ENCODE measurements around the gene SETD4.
"Not testable (repeated sequence)": the region's sequence is repeated elsewhere in the genome, so short reads cannot be mapped to it uniquely, and the experiment has no call there.

Gene SETD4

DNA sequence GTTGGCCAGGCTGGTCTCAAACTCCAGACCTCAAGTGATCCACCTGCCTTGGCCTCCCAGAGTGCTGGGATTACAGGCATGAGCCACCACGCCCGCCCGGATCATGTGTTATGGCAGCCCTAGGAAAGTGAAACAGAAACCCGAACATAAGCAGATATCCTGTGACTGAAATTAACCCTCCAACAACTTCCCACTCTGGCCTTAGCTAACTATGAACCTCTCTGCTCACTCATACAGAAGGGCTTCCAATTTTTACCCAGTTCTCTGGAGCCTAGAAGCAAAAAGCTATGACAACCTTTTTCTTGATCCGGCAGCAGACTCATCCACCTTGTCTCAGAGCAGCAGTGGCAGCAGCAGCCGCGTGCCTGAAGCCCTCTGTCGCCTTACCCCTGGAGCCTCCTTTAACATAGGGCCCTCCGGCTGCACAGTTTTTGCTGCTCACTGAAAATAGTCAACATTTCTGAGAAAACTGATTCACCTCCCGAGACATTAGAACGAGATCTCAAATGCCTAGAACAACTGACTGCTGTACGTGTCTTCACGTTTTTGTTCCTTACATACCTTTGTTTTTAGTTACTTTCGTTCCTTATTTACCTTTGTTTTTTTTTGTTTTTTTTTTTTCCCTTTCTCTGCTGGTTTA lies 18.8 kb upstream of the SETD4 start:
- DNase-seq (ENCODE audit: low read depth in 2 of 2, low spot score in 1 of 2): no peak

DNA sequence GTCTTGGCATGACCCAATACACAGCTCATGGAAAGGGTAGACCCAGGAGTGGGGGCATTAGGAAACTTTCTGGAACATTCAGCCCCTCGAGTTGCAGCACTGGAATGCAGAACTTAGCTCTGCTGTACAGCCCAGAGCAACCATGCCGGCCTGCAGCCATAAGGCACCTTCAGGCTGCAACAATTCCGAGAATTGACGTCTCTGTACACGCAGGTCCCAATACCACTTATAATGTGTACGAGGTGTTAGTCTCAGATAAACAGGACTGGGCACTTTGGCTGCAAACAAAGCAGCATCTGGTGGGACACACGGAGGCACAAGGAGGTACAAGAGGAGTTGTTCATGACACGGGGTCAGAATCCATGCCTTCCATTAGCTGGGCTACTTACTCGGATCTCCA lies 17.4 kb upstream of the SETD4 start:
- no peak for DNase-seq (ENCODE audit: low read depth in 2 of 2, low spot score in 1 of 2)

DNA sequence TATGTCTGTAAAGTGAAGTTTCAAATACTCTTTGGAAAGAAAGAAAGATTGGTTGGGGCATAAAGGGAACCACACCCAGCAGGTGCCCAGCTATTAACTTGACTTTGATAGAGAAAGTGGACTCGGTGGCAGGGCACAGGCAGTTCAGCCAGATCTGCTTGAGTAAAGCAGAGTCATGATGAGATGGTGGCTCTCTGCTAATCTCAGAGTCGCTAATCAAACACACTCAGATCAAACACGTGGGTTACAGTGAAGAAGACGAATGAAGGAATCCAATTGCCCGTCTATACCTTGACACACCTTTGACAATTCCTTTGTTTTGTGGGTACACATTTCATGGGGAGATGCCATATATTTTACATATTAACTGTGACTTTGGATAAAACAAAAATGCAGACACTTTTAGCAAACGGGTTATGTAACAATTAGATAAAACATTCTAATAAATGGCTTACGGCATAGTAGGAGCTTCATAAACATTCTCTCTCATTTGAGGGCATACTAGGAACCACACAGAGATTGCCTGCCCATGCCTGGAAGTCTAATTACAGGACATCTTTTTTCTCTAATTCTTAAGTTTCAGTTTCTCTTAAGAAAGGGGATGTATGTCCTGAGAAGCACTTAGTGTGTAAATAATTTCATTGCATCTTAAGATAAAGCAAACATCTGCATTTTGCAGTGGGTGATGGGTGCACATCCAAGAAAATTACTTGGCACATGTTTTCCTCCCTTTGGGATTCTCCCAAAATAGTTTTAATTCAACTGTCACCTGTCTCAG lies 16.7 kb upstream of the SETD4 start:
- DNase-seq (ENCODE audit: low read depth in 2 of 2, low spot score in 1 of 2): no peak

DNA sequence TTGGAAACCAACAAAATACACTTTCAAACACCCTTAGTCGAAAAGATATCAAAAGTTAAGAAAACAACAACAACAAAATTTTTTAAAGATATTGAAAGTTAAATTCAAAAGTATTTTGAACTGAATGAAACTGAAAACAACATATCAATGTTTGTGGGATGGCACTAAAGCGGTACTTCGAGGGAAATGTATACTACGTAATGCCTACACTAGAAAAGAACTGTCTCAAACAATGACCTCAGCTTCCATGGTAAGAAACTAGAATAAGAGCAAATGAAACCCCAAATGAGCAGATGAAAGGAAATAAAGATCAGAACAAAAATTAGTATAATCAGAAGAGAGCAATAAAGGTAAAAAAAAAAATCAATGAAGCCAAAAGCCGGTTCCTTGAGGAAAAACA lies 15.6 kb upstream of the SETD4 start:
- no peak for DNase-seq (ENCODE audit: low read depth in 2 of 2, low spot score in 1 of 2)

DNA sequence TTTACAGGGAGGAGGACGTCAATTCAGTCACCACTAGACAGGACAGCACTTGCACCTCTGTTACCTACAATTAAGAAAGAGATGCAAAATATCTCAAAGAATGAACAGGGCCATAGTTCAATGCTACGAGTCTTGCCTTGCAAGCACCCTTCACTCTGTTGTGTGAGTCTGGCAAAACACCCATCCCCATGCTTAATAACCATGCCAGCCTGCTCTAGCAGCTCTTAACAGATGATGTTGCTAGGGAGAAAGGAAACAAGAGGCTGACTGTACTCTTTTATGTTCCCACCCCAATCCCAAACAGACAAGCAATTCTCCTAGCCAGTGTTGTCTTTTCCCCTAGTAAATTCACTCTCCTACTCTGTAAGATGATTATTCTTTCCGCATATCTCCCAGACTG lies 14.8 kb upstream of the SETD4 start:
- DNase-seq (ENCODE audit: low read depth in 2 of 2, low spot score in 1 of 2): no peak

DNA sequence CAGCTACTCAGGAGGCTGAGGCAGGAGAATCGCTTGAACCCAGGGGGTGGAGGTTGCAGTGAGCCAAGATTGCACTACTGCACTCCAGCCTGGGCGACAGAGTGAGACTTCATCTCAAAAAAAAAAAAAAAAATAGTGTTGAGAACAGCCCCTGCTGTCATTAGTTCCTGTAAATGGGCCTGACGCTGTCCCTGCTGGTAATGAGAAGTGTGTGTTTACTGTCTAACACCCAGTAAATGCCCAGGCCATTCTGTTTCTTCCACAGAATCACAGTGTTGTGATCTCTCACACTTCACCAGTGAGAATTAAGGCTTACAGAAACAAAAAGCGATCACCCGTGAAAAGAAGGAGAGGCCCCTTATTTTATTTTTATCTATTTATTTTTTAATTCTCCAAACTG lies 13.6 kb upstream of the SETD4 start:
- DNase-seq (ENCODE audit: low read depth in 2 of 2, low spot score in 1 of 2): not testable (repeated sequence)

DNA sequence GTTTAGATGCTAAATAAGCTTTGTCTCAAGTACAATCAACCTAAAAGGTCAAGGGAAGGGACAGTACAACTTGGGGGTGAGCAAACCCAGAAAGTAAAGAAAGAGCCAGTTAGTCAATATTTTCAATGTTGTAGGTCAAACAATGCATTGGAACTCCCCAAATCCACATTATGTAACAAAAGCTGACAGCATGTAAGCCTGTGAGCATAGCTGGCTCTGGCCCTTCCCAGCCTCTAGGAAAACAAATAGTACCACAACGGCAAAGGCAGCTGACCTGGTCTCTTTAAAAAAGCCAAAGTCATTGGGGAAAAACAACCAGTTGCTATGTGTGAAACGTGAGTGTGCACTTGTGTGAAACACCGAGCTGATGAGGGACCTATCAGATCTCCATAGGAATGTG lies 12.9 kb upstream of the SETD4 start:
- no peak for DNase-seq (ENCODE audit: low read depth in 2 of 2, low spot score in 1 of 2)

DNA sequence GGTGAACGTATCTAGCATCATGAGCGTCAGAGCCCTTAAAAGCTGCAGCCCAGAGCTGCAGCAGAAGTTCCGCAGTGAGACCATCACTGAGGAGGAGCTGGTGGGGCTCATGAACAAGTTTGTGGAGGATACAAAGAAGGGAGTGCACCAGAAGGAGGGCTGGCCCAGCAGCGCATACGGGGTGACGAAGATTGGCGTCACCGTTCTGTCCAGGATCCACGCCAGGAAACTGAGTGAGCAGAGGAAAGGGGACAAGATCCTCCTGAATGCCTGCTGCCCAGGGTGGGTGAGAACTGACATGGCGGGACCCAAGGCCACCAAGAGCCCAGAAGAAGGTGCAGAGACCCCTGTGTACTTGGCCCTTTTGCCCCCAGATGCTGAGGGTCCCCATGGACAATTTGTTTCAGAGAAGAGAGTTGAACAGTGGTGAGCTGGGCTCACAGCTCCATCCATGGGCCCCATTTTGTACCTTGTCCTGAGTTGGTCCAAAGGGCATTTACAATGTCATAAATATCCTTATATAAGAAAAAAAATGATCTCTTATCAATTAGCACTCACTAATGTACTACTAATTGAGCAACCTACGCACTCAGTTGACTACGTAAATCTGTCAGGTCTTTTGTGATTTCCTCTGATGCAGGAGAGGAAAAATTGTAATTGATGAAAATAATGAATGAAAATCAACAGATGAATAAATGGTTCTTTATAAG lies 12.3 kb upstream of the SETD4 start:
- no peak for DNase-seq (ENCODE audit: low read depth in 2 of 2, low spot score in 1 of 2)

DNA sequence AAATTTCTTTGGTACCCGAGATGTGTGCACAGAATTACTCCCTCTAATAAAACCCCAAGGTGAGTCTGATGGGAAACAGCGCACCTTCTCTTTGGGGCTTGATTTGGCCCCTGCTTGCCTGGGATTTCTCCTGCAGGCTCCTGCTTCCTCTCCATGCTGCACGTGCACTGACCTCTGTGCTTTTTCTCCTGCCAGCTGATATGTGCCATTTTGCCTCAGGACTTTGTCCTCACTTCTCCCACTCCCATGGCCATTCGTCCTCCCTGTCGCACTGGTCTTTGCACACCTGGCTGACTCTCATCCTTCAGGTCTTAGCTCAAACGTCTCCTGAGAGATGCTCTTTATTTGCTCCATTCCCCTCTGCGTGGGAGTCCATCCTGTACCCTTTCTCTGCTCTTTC lies 10.7 kb upstream of the SETD4 start:
- DNase-seq (ENCODE audit: low read depth in 2 of 2, low spot score in 1 of 2): no peak

DNA sequence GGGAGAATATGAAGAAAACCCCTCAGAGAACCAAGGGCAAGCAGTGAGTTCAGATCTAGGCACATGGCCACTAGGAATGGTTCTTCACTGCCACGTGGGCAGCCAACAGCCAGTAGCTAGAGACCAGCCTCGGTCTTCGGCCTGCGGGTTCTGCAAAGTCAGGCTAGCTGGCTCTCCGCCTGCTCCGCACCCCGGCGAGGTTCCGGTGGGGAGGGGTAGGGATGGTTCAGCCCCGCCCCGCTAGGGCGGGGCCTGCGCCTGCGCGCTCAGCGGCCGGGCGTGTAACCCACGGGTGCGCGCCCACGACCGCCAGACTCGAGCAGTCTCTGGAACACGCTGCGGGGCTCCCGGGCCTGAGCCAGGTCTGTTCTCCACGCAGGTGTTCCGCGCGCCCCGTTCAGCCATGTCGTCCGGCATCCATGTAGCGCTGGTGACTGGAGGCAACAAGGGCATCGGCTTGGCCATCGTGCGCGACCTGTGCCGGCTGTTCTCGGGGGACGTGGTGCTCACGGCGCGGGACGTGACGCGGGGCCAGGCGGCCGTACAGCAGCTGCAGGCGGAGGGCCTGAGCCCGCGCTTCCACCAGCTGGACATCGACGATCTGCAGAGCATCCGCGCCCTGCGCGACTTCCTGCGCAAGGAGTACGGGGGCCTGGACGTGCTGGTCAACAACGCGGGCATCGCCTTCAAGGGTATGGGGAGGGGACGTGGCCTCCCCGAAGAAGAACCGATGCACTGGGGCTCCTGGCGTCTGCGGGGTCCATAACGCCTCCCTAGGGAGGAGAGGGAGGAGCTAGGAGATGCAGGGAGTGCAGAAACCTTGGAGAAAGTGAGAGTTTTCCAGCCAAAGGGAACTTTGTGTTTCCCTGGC lies 9.6 kb upstream of the SETD4 start, which contains the start of gene CBR1:
CBR1 (plus strand) TSS at position 312 of the 871 bp plus-strand sequence; CDS start at position 404, 92 bp downstream.
- DNase-seq (ENCODE audit: low read depth in 2 of 2, low spot score in 1 of 2): peak; percentile 52 to 77

DNA sequence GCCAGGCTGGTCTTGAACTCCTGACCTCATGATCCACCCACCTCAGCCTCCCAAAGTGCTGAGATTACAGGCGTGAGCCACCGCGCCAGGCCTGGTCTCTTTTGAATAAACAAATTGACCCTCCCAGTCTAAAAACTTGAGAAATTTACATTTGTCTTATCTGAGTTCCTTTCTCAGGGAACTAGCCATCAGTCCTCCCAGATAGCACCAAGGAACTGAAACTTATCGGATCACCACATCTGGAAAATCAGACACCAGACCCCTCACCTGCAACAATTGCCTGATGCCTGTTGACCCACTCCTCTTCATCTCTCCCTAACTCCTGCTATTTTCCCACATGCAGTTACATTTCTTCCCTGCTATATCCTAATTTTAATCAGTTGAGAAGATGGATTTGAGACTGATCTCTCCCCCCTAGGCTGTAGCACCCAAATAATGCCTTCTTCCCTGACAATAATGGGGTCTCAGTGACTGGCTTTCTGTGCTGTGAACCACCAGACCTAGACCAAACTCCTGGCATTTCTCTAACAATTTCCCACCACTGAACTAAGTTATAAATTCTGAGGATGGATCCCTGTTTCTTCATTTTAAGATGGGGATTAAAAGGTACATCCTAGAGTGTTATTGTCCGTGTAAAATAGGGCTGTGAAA lies 8.5 kb upstream of the SETD4 start:
- no peak for DNase-seq (ENCODE audit: low read depth in 2 of 2, low spot score in 1 of 2)

DNA sequence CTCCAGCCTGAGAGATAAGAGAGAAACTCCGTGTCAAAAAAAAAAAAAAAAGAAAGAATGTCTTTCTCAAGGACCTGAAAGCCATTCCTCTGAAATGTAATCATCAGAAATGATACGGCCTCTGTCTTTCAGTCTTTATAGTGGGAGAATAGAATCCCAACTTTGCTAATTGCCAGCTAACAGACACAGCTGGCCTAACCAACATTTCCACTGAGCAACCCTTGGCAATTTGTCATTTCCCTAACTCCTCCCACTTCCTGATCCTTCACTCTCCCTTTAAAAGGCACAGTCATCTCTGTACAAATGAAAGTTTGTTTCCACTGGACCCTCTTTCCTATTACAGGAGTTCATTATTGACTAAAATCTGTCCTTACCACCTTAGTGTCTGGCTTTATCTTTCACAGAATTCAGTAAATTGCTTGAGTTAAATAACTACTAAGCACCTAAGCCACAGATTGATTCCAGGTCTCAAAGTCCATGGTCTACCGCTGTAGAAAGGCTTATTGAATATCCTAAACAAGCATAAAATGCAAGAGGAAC lies 5.2 kb upstream of the SETD4 start:
- DNase-seq (ENCODE audit: low read depth in 2 of 2, low spot score in 1 of 2): no peak

DNA sequence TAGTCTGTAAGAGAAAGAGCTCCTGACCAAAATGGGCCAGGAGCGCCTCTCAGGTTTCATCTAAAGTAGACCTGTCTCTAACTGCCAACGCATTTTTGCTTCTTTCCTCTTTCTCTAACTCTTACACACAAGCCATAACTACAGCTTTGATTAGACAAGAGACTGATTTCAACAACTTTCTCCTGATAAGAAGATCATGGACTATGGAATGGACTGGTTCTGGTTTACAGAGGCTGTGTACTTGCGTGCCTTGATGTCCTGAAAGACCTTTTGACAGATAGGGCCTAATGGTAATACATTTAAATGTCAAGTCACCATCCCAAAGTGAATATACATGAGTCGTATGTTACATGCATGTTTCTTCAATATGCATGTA lies 3.7 kb upstream of the SETD4 start:
- no peak for DNase-seq (ENCODE audit: low read depth in 2 of 2, low spot score in 1 of 2)

DNA sequence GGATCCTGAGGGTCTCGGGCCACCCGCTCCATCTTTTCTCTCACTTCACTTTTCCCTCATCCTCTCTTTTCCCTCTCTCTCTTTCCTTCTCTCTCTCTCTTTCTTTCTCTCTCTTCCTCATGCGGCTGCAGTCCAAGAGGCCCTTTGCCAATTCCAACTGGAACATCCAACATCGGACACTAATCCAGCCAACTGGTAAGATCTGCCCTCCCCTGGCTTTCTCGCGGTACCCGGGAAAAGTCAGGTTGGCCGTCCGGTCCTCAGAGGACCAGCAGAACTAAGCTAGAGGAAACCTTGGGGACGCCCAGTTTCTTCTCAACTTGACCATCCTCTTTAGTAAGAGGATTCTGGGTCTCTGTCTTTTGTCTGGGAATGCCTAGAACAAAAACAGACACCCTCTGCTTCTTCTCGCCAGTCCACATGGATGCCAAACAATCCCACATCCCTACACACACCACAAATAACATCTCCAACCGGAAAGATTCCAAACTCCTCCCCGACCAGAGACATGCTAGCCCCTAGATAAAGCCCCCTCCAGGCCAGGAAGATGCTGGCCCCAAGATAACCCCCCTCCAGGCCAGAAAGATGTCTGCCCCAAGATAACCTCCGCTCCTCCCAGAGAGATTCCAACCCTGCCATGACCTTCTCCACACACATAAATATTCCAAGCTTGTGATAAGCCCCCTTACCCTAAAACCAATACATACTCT lies 3.2 kb upstream of the SETD4 start:
- DNase-seq (ENCODE audit: low read depth in 2 of 2, low spot score in 1 of 2): no peak

DNA sequence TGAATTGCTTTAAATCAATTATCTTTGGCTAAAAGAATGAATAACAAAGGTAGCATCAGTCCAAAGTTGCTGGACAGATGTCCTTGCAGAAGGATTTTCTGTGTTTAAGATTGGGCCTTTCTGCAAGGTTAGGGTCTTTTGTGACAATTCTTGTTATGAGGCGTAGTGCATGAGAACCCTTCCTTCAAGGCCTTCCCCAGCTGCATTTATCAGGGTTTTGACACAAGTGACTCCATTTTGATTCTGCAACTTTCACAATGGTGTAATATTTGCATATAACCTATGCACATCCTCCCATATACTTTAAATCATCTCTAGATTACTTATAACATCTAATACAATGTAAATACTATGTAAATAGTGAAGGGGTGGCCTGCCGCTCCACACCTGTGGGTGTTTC lies 1.1 kb upstream of the SETD4 start:
- no peak for DNase-seq (ENCODE audit: low read depth in 2 of 2, low spot score in 1 of 2)

DNA sequence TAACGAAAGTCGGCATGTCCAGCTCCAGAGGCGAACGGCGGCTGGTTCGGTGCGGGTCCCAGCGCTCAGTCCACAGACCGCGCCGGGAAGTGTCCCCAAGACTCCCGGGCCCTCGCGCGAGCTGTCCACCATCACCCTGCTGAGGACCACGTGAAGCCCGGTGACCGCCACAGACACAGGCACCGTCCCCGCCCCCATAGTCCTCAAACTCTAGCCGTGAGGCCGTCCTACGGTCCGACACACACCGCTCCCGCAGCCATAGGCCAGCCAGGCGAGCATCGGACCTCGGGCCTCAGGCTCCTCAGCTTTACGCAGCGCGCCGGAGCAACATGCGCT lies 535 bp downstream of the SETD4 start:
- DNase-seq (ENCODE audit: low read depth in 2 of 2, low spot score in 1 of 2): no peak

DNA sequence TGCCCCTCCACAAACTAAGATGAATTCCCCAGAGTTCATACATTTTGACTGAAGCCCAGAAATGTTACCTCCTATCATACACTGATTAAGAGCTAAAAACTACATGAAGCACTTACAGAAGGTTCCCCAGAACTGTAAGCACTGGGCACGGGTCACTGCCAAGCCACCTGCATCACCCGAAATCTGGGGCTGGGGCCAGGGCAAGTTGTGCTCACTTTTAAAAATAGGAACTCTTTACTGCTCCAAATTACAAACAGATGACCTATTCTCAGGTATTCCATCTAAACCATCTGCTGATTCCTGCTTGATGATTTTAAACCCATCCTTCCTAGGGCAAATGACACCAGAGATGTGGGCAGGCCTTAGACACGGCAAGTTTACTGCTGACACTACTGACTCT lies 4.8 kb downstream of the SETD4 start:
- no peak for DNase-seq (ENCODE audit: low read depth in 2 of 2, low spot score in 1 of 2)

DNA sequence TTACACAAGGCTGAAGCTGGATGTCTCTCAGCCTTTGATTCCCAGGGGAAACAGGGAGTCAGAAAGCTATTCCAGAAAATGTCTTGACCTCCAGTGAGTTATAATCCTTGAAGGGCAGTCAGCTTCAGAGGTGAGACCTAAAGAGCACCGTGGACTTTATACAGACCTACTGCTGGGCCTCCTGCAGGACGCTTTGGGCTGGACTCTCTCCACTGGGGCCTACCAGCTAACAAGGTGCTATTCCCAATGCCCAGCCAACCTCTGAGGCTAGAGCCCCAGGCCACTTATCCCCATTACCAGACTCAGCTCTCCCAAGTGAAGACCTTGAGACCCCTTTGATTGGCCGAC lies 6.6 kb downstream of the SETD4 start:
- no peak for DNase-seq (ENCODE audit: low read depth in 2 of 2, low spot score in 1 of 2)

DNA sequence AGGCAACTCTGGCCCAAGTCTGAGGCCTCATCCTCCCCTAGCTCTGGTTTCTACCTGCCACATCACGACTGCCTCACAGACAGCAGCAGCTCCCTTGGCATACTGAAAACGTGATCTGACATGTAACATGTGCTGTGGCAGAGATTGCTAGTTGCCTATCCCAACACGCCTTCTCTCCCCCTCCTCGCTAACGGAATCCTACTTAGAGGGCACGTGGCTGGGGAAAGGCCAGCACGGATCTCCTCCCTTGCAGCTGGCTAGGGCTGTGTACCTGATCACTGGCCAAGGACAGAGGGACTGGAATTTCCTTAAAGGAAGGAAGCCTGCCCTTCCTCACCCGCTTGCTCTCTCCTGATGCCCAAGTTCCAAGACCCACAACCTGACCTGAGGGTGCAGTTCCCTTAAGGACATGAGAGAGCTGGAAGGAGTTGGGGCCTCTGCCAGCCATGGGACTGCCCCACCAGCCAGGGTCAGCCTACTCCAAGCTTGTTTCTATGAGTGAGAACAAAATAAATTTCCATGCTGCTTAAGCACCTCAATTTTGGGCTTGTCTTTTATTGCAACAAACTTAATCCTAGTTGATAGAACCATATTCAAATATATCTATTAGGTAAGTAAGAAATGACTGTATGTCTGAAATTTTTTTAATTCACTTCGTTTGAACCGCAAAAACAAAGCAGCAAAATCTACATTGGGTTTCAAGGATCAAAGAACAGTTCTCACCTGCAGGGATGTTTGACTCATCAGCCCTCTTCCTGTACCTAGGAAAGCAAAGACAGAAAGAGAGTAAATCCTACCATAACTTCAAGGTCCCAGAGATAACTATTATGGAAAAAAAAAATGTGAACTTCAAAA lies 7.2 kb downstream of the SETD4 start:
- DNase-seq (ENCODE audit: low read depth in 2 of 2, low spot score in 1 of 2): no peak

Measured in stimulated activated CD8-positive, alpha-beta memory T cell treated with anti-CD3 and anti-CD28 coated beads, Interleukin-4, amount 100 ng/mL, for 1 hour (primary cell).